WTC11 (cell line): Measurements from ENCODE around the gene BCL7A.
"Not testable (repeated sequence)": the region's sequence is repeated elsewhere in the genome, so short reads cannot be mapped to it uniquely, and the experiment has no call there.

Experiments used
- GRHL2 ChIP-seq: fragments of 250-450 bp; sonication (Bioruptor Pico); IDR thresholded peaks from 2 replicates; pipeline ENCODE4 v1.8.0; 2022; ENCODE audit warnings: mild to moderate bottlenecking, moderate library complexity; ENCODE audit not compliant: insufficient replicate concordance, severe bottlenecking
- ZBTB21 ChIP-seq: sonication (generic); formaldehyde crosslinking; IDR thresholded peaks from 2 replicates; pipeline ENCODE4 v1.8.1; 2023; ENCODE audit warnings: mild to moderate bottlenecking, missing genetic modification reagents, borderline replicate concordance
- ZNF232 ChIP-seq: sonication (generic); formaldehyde crosslinking; IDR thresholded peaks from 2 replicates; pipeline ENCODE4 v1.8.0; 2022; ENCODE audit warnings: mild to moderate bottlenecking, missing genetic modification reagents
- TF ChIP-seq, protein P1 (sequence below): fragments of 200-600 bp; IDR thresholded peaks from 2 replicates; pipeline ENCODE4 v1.8.0; 2022; ENCODE audit warnings: antibody characterized with exemption
- TF ChIP-seq, protein P2 (sequence below): sonication (generic); formaldehyde crosslinking; IDR thresholded peaks from 2 replicates; pipeline ENCODE4 v1.8.0; 2023; ENCODE audit warnings: mild to moderate bottlenecking, missing genetic modification reagents
- TF ChIP-seq, protein P3 (sequence below): sonication (generic); formaldehyde crosslinking; IDR thresholded peaks from 2 replicates; pipeline ENCODE4 v1.8.1; 2022; ENCODE audit warnings: low read depth, mild to moderate bottlenecking, moderate library complexity, missing genetic modification reagents, borderline replicate concordance
- TF ChIP-seq, protein P4 (sequence below): sonication (generic); formaldehyde crosslinking; IDR thresholded peaks from 2 replicates; pipeline ENCODE4 v1.8.0; 2022; ENCODE audit warnings: mild to moderate bottlenecking, missing genetic modification reagents

DNA sequence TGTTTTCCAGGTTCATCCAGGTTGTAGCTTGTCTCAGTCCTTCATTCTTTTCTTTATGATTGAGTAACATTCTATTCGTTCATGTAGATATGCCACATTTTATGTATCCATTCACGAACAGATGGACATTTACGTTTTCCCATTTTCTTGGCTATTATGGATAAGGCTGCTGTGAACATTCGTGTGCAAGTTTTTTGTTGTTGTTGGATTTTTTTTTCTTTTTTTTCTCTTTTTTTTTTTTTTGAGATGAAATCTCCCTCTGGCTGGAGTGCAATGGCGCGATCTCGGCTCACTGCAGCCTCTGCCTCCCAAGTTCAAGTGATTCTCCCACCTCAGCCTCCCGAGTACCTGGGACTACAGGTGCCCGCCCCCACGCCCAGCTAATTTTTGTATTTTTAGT, 33.2 kb upstream of the BCL7A start:
- not testable (repeated sequence) for TF ChIP-seq GRHL2, ZNF232, ZBTB21 (CRISPR knock-in tag)
- TF ChIP-seq, protein P1, sequence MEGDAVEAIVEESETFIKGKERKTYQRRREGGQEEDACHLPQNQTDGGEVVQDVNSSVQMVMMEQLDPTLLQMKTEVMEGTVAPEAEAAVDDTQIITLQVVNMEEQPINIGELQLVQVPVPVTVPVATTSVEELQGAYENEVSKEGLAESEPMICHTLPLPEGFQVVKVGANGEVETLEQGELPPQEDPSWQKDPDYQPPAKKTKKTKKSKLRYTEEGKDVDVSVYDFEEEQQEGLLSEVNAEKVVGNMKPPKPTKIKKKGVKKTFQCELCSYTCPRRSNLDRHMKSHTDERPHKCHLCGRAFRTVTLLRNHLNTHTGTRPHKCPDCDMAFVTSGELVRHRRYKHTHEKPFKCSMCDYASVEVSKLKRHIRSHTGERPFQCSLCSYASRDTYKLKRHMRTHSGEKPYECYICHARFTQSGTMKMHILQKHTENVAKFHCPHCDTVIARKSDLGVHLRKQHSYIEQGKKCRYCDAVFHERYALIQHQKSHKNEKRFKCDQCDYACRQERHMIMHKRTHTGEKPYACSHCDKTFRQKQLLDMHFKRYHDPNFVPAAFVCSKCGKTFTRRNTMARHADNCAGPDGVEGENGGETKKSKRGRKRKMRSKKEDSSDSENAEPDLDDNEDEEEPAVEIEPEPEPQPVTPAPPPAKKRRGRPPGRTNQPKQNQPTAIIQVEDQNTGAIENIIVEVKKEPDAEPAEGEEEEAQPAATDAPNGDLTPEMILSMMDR, result not testable (repeated sequence)
- TF ChIP-seq, protein P2, sequence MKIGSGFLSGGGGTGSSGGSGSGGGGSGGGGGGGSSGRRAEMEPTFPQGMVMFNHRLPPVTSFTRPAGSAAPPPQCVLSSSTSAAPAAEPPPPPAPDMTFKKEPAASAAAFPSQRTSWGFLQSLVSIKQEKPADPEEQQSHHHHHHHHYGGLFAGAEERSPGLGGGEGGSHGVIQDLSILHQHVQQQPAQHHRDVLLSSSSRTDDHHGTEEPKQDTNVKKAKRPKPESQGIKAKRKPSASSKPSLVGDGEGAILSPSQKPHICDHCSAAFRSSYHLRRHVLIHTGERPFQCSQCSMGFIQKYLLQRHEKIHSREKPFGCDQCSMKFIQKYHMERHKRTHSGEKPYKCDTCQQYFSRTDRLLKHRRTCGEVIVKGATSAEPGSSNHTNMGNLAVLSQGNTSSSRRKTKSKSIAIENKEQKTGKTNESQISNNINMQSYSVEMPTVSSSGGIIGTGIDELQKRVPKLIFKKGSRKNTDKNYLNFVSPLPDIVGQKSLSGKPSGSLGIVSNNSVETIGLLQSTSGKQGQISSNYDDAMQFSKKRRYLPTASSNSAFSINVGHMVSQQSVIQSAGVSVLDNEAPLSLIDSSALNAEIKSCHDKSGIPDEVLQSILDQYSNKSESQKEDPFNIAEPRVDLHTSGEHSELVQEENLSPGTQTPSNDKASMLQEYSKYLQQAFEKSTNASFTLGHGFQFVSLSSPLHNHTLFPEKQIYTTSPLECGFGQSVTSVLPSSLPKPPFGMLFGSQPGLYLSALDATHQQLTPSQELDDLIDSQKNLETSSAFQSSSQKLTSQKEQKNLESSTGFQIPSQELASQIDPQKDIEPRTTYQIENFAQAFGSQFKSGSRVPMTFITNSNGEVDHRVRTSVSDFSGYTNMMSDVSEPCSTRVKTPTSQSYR (CRISPR knock-in tag), result not testable (repeated sequence)
- TF ChIP-seq, protein P3, sequence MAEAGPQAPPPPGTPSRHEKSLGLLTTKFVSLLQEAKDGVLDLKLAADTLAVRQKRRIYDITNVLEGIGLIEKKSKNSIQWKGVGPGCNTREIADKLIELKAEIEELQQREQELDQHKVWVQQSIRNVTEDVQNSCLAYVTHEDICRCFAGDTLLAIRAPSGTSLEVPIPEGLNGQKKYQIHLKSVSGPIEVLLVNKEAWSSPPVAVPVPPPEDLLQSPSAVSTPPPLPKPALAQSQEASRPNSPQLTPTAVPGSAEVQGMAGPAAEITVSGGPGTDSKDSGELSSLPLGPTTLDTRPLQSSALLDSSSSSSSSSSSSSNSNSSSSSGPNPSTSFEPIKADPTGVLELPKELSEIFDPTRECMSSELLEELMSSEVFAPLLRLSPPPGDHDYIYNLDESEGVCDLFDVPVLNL, result not testable (repeated sequence)
- TF ChIP-seq, protein P4, sequence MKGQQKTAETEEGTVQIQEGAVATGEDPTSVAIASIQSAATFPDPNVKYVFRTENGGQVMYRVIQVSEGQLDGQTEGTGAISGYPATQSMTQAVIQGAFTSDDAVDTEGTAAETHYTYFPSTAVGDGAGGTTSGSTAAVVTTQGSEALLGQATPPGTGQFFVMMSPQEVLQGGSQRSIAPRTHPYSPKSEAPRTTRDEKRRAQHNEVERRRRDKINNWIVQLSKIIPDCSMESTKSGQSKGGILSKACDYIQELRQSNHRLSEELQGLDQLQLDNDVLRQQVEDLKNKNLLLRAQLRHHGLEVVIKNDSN (CRISPR knock-in tag), result not testable (repeated sequence)
